Measurements from ENCODE around the gene ZNF337. TPM values are rescaled to one million over a fixed set of nuclear protein-coding genes. Genes with fewer than 3 reads are reported as not detected.
"Not testable (repeated sequence)": the region's sequence is repeated elsewhere in the genome, so short reads cannot be mapped to it uniquely, and the experiment has no call there.

ZNF337 gene
- total RNA-seq, 1 experiment from 2014 or later: 11.4 TPM

- H3K9me2 ChIP-seq (ENCODE audit: insufficient read depth); DNase-seq (ENCODE audit: low read depth, low spot score); ATAC-seq; H3K27me3 ChIP-seq (ENCODE audit: insufficient read depth, low read length); H3K9me3 ChIP-seq (ENCODE audit: control insufficient read depth in 1 of 2, insufficient read depth in 1 of 2, low read depth in 1 of 2, low read length in 2 of 2); RAD21 ChIA-PET (ENCODE audit: low non-redundant PET in 1 of 2, low total read pairs in 2 of 2, uncharacterized antibody in 2 of 2, unreplicated experiment in 2 of 2); CTCF ChIA-PET; H3K4me2 ChIP-seq (ENCODE audit: low read length); BruUV-seq (replicated peaks); H3K9ac ChIP-seq (ENCODE audit: low read length); H3K4me1 ChIP-seq (ENCODE audit: control insufficient read depth in 1 of 2, insufficient read depth in 2 of 2, low read length in 2 of 2); POLR2A ChIA-PET; H3K27ac ChIP-seq (ENCODE audit: low read depth, low read length); H3K4me3 ChIP-seq (replicated peaks in 1 of 2; ENCODE audit: low read depth in 1 of 2, low read length in 2 of 2); H4K20me1 ChIP-seq (ENCODE audit: insufficient read depth); H3K36me3 ChIP-seq (ENCODE audit: control insufficient read depth in 1 of 2, insufficient read depth in 2 of 2, low read length in 2 of 2); intact Hi-C loops (cut with micrococcal nuclease); H2AFZ ChIP-seq (ENCODE audit: low read depth, low read length, poor library complexity, severe bottlenecking); H3K79me2 ChIP-seq (ENCODE audit: insufficient read depth, low read length): not testable (repeated sequence)
These were observed 4.2 kb upstream of the ZNF337 start for GRCh38 chr20:25700835-25701234.

DNA sequence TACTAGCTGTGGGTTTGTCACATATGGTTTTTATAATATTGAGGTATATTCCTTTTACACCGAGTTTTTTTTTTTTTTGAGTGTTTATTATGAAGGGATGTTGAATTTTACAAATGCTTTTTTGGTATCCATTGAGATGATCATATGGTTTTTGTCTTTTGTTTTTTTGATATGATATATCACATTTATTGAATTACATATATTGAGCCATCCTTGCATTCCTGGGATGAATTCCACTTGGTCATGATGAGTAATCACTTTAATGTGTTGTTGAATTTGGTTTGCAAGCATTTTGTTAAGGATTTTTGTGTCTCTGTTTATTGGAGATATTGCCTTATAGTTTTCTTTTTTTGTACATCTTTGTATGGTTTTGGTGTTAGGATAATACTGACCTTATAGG lies 3.3 kb upstream of the ZNF337 start:
- peaks cover 14% of the 10 kb centered on the region; the same call in 1 of the 2 replicates for H3K79me2 ChIP-seq (ENCODE audit: insufficient read depth, low read length)
- no TSS peak for BruUV-seq (replicated peaks)
- H3K4me2 ChIP-seq (ENCODE audit: low read length): no peak overlapping the region
- intact Hi-C loops (cut with micrococcal nuclease): loop anchor here (10.0 kb wide), 1 partner anchor 155 kb away; no protein-coding TSS in a partner anchor
- no peak overlapping the region for H2AFZ ChIP-seq (ENCODE audit: low read depth, low read length, poor library complexity, severe bottlenecking)
- H3K9me3 ChIP-seq (ENCODE audit: control insufficient read depth in 1 of 2, insufficient read depth in 1 of 2, low read depth in 1 of 2, low read length in 2 of 2): no peaks in the 10 kb centered on the region
- ChIA-PET RAD21 (ENCODE audit: low non-redundant PET in 1 of 2, low total read pairs in 2 of 2, uncharacterized antibody in 2 of 2, unreplicated experiment in 2 of 2) (no interaction called here), POLR2A (no interaction called here), CTCF (no interaction called here)
- no peak for DNase-seq (ENCODE audit: low read depth, low spot score)
- no peak for ATAC-seq
- H3K4me1 ChIP-seq (ENCODE audit: control insufficient read depth in 1 of 2, insufficient read depth in 2 of 2, low read length in 2 of 2): peaks cover 5 to 6% of the 10 kb centered on the region in 2 experiments; a peak in 2 of 4 replicates
- H3K36me3 ChIP-seq (ENCODE audit: control insufficient read depth in 1 of 2, insufficient read depth in 2 of 2, low read length in 2 of 2): no peaks in the 10 kb centered on the region
- no peaks in the 10 kb centered on the region for H3K9me2 ChIP-seq (ENCODE audit: insufficient read depth)
- H3K27me3 ChIP-seq (ENCODE audit: insufficient read depth, low read length): no peaks in the 10 kb centered on the region
- H3K4me3 ChIP-seq (replicated peaks in 1 of 2; ENCODE audit: low read depth in 1 of 2, low read length in 2 of 2): no peak overlapping the region
- no peaks in the 10 kb centered on the region for H4K20me1 ChIP-seq (ENCODE audit: insufficient read depth)
- H3K9ac ChIP-seq (ENCODE audit: low read length): no peak overlapping the region
- H3K27ac ChIP-seq (ENCODE audit: low read depth, low read length): no peak overlapping the region
- TF ChIP-seq ZNF274 (IDR thresholded peaks at IDR 0.05; ENCODE audit: low read depth, low read length) (no peak), EGR1 (IDR thresholded peaks at IDR 0.05; ENCODE audit: low read depth) (no peak), SIN3A (IDR thresholded peaks at IDR 0.05; ENCODE audit: low read depth) (no peak), POLR2A (IDR thresholded peaks at IDR 0.05; ENCODE audit: borderline replicate concordance, extremely low read depth, insufficient read depth, insufficient read length) (no peak), CBX3 (IDR thresholded peaks at IDR 0.05; ENCODE audit: low read depth) (no peak), CEBPB (IDR thresholded peaks at IDR 0.05; ENCODE audit: low read depth) (no peak), FOSL1 (IDR thresholded peaks at IDR 0.05; ENCODE audit: low read depth) (no peak)
- TF ChIP-seq, protein P1, sequence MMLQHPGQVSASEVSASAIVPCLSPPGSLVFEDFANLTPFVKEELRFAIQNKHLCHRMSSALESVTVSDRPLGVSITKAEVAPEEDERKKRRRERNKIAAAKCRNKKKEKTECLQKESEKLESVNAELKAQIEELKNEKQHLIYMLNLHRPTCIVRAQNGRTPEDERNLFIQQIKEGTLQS (IDR thresholded peaks at IDR 0.05): no peak
- TF ChIP-seq, protein P2, sequence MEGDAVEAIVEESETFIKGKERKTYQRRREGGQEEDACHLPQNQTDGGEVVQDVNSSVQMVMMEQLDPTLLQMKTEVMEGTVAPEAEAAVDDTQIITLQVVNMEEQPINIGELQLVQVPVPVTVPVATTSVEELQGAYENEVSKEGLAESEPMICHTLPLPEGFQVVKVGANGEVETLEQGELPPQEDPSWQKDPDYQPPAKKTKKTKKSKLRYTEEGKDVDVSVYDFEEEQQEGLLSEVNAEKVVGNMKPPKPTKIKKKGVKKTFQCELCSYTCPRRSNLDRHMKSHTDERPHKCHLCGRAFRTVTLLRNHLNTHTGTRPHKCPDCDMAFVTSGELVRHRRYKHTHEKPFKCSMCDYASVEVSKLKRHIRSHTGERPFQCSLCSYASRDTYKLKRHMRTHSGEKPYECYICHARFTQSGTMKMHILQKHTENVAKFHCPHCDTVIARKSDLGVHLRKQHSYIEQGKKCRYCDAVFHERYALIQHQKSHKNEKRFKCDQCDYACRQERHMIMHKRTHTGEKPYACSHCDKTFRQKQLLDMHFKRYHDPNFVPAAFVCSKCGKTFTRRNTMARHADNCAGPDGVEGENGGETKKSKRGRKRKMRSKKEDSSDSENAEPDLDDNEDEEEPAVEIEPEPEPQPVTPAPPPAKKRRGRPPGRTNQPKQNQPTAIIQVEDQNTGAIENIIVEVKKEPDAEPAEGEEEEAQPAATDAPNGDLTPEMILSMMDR (IDR thresholded peaks at IDR 0.05 in 2 of 3, conservative IDR thresholded peaks at IDR 0.05 in 1 of 3; ENCODE audit: borderline replicate concordance in 1 of 3, insufficient read depth in 1 of 3, low read depth in 2 of 3, low read length in 2 of 3): no peak
